ENCODE measurements around the gene ANKRD53.

ANKRD53 gene, protein sequence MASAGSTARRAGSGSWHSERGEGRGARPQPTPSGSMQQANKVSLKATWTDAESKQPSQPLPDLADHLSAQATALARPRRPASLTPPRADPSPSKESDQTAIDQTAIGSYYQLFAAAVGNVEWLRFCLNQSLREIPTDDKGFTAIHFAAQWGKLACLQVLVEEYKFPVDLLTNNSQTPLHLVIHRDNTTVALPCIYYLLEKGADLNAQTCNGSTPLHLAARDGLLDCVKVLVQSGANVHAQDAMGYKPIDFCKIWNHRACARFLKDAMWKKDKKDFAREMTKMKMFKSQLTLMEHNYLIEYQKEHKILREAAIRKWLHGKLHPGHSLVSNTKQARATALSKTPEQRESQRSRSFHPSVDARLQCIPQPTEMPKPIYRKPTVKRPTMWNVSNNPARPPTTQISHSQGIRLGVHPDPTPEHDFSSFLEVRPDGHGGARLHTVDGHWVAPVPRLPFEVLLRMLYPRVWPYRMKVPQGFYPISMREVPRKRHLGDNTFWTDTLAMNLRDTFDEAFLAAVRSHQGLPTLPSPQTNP

DNA sequence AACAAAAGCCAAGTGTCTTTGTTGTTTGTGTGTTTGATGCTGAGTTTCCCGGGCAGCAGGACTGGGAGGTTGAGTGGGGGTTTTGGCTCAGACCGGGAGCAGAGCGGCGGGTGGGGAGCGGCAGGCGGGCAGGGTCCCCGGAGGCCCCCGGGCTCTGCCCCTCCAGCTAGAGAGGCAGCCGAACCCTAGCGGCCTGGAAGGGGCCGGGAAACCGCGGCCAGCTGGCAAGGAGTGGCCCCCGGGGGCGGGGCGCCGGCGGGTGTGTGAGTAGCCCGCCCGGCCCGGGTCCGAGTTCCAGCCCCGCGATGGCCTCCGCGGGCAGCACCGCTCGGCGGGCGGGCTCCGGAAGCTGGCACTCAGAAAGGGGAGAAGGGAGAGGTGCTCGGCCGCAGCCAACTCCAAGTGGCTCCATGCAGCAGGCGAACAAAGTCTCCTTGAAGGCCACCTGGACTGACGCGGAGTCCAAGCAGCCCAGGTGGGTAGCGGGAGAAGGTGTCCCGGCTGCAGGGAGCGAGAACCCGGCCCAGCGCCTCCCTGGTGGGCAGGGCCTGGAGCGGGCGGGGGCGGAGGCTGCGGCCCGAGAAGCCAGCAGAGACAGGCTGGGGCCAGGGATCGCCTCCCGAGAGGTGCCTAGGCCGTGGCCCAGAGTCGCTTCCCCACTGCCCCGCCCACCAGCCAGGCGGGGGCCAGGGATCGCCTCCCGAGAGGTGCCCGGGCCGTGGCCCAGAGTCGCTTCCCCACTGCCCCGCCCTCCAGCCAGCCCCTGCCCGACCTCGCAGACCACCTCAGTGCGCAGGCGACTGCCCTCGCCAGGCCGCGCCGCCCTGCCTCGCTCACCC is at the start of gene ANKRD53:
Gene ANKRD53 (plus strand): TSS at position 290 of the 839 bp plus-strand sequence. CDS start 16 bp downstream, at position 306.
- DNase-seq (ENCODE audit: low read depth in 2 of 2) = no peak

DNA sequence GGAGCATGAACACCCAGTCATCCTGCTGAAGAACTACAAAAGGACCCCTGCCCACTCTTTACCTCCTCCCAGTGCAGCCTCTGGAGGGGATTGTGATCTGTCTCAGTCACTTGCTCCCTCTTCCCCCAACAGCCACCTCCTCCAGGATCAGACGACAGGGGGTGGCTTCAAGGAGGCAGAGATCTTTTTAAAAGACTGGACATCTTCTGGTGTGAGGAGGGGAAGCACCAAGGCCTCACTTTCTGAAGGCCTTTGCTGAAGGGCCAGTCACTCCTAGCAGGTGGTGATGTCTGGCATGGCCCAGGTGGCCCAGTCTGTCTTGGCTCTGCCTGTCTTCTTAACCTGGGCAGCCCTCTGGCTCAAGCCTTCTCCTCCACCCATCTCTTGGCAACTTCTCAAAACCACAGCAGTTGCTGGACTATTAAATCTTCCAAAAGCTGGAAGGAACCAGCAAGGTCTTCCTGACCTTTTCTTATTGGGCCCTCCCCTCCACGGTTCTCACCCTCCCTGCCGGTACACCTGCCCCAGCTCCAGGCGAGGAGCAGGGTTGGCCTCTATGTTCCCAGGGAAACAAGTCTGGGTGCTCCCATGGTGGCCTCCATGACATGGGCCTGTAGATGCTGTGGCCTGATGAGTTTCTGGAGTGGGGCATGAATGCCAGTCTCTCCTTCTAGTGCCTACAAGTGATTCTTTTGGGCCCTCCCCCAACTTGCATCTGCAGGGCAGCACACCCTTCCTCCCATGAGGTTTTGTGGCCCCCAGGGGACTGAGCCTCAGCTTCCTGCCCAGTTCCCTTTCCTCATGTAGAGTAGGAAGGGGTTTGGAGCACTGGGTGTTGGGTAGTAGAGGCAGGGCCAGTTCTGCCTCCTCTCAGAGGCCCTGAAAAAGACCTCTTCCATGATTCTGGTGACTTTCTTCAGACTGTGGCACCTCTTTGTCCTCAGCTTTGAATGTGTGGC is 47.8 kb upstream of the ANKRD53 start:
- no peak for DNase-seq (ENCODE audit: low read depth in 2 of 2)

DNA sequence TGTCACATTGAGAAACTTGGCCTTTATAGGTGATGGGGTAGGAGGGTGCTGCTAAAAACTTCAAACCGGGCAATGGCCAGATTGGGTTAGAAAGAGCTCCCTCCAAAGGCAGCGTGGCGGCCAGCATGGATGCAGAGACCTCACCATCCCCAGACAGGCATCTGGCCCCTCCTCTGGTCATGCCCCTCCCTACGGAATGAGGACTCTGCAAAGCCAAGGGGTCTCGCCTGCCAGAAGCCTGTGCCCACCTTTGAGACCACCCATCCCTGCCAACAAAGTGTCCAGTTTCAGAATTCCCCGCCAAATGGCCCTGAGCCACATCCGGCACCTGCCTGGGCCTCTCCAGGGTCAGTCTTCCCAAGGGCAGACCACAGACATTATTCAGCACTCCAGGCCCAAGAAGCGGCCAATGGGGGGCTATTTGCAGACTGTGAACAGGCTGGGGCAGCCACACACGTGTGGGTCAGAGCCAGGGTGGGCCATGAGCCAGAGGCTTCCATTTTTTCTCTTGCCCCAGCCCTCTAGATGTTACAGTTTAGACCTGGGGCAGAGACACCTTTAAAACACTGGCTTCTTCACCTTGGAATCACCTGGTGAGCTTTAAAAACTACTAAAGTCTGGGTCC is 46.9 kb upstream of the ANKRD53 start:
- DNase-seq (ENCODE audit: low read depth in 2 of 2) = no peak

DNA sequence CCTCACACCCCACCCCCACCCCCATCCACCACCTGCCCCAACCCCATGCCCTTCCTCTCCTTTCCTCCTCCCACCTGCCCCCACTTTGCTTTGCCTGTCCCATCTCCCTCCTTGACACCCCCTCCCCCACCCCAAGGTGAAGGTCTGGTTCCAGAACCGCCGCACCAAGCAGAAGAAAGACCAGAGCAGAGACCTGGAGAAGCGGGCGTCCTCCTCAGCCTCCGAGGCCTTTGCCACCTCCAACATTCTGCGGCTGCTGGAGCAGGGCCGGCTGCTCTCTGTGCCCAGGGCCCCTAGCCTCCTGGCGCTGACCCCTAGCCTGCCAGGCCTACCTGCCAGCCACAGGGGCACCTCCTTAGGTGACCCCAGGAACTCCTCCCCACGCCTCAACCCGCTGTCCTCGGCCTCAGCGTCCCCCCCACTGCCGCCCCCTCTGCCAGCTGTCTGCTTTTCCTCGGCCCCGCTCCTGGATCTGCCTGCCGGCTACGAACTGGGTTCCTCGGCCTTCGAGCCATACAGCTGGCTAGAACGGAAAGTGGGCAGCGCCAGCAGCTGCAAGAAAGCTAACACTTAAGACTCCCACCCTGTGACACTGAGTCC is 45.7 kb upstream of the ANKRD53 start:
- no peak for DNase-seq (ENCODE audit: low read depth in 2 of 2)

DNA sequence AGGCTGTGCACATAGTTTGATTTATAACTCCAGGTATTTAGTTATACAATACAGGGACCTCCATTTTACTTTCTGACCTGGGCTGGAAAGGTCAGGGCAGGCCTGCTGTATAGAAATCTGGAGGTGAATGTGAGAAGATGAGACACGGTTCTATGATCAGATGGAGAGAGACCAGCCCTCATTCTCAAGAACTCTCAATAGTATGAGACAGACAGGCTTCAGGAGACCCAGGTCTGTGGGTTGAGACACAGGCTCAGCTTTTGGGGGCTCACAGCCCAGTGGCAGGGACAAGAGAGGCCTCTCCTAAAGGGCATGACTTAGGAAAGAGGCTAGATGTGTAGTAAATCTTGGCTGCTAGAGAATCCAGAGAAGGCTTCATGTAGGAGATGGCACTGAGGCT is 43.4 kb upstream of the ANKRD53 start:
- no peak for DNase-seq (ENCODE audit: low read depth in 2 of 2)

DNA sequence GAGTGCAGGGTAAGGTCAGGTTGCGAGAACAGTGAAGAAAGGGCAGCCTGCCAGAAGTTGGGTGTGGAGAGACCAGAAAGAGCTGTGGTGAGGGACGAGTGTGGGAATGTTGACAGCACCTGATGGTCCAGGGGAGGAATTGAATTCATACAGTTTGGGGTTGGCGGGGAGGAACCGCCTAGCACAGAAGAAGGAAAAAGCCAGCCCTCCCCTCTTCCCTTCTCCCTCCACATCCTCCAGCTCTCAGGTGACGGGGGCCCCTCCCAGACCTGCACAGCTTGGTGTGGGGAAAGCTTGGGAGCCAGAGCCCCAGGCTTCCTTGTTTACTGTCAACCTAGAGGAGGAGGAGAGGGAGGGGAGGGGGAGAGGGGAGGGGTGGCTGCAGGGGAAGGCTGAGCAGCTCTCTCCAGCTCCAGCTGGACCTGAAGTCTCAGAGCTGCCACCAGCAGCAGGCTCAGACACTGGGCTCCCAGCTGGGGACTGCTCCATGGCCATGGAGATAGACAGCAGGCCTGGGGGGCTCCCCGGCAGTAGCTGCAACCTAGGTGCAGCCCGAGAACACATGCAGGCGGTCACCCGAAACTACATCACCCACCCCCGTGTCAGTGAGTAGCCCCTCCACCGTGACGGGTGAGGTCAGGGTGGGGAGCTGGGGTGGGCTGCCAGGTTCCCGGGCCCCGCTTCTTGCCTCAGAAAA is 42.8 kb upstream of the ANKRD53 start, which contains the start of gene ATP6V1B1:
Gene ATP6V1B1 (plus strand): TSS at position 433 of the 697 bp plus-strand sequence. CDS start 55 bp downstream, at position 488.
- DNase-seq (ENCODE audit: low read depth in 2 of 2) = no peak

DNA sequence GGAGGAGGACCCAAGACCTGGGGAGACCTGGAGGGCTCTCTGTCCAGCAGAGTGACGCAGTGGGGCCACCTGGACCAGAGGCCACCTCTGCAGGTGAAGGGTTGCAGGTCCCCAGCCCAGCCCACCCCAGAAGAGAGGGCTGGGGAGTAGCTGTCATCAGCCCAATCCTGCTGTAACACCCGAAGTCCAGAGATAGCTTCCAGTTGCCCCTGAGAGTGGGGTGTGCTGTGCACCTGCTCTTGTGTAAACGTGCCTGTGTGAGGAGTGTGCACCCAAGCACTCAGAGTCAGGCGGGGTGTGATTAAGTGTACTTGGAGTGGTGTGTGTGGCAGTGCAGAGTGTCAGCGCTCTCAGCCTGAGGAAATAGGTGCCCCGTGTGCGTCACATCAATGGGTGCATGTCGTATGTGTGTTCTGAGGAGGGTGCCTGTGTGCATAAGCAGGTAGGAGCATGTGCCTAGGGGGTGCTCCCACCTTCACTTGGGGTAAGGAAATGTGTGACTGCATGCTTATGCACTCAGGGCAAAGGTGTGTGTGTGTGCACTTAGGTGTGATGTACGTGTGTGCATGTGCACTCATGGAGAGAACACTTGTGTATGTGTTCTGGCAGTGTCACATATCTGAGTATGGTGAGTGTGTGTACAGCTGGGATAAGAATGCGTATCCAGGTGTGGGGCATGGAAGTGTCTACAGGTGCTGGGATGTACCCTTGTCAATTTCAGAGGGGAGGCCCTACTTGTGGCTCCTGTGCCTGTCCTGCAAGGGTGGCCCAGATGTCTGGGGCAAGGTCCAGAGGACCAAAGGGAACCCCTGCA is 42.1 kb upstream of the ANKRD53 start:
- DNase-seq (ENCODE audit: low read depth in 2 of 2) = no peak

DNA sequence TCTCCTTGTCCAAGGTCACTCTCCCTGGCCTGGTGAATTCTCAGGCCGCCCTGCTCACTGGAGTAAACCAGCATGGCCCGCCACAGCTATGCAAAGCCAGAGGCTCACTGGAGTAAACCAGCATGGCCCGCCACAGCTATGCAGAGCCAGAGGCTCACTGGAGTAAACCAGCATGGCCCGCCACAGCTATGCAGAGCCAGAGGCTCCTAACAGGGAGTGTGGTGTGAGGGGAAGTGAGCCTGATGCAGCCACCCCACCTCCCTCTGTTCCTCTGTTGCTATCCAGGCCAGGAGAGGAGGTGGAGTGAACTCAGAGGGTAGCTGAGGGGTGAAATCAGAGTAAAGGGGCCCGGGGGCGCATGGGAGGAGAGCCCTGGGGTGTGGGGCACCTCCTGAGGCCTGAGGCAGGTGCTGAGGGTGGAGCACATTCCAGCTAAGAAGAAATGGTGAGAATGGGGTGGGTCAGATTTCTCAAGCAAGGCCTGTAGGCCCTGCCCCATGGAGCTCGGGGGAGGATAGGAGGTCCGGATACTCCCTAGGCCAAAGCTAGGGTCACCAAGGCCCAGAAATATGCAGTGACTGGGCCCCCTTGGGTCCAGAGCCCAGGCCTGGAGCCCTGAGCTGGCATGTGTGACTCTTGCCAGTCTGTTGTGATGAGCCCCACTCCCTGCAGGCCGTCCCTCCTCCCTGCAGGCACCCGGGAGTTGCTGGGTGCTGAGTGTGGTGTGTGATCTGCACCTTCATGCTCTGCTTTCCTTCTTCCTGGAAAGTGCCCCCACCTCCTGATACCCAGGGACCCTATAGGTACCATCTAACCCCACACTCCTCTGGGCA is 41.2 kb upstream of the ANKRD53 start:
- no peak for DNase-seq (ENCODE audit: low read depth in 2 of 2)

DNA sequence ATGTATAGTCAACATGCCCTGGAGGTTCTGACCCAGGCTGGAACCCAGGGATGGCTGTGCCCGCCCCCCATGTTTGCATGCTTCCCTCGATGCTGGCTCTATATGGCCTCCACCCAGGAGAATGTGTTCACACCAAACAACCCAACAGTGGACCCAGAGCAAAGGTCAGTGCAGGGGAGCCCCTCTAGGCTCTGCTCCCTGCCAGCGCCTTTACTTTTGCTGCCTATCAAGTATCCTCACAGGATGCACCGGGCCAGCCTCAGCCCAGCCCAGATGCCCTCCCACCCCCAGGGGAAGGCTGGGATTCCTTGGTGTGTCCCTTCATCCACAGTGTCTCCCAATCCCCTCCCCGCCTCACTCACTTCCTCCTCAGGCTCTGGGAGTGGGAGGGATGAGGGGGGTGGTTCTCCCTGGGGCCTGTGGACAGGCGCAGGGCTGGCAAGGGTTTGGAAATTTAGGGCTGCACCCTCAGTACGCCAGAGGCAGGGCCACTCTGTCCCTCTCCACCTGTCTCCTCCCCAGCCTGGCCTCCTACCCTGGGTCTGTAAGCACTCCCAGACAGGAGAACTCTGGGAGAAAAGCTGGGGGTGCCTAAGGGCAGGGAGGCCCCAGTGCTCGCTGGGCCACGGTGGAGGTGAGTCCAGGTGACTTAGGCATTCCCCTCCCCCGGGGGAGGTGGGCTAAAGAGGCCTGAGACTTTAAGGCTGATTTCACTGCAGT is 40.4 kb upstream of the ANKRD53 start:
- no peak for DNase-seq (ENCODE audit: low read depth in 2 of 2)

DNA sequence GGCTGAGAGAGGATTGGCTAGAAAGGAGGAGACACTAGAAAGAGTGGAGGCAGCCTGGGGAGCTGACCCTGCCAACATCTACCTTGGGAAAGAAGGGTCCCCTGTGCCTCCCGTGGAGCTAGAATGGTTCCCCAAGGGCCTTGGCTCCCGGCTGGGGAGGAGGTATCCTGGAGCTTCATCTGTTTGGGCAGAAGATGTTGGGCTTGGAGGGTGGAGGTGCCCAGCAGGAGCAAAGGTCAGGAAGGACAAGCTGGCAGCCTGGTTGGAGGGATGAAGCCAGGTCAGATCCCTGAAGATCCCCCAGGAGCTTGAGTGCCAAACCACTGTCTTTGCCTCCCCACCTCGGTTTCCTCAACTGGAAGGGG is 39.9 kb upstream of the ANKRD53 start:
- no peak for DNase-seq (ENCODE audit: low read depth in 2 of 2)

DNA sequence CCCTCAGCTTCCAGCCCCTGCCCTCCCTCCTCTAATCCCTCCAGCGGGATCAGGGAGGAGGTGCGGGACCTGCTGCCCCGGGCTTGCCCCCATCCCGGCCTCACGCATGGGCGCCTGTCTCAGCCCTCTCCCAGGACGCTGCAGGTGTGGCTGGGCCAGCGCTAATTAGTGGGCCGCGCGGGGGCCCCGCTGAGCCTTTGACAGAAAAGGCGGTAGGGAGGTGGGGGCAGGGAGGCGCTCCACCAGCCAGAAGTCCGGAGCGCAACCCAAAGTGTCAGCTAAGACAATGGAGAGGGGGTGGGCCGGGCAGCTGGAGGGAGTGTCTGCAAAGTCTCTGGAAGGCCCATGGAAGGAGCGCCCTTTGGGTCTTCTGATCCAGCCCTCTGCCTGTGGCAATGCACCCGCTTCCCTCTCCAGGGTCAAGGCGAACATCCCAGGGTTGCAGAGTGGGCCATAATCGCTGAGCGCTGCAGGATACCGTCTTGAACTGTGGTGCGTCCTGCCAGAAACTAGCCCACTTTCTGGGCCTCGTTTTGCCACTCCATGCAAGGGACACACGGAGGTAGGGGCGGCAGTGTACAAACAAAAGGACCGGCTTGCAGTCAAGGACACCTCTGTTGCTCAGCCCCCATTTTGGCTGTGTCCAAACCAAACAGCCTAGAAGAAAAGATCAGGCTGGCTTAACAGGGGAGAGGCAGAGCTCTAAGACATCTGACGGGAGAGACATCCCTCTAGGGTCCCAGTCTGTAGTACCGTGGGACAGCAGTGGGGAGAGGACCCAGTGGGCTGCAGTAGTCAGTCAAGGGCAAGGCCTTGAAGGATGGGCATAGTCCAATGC is 39.2 kb upstream of the ANKRD53 start:
- no peak for DNase-seq (ENCODE audit: low read depth in 2 of 2)

DNA sequence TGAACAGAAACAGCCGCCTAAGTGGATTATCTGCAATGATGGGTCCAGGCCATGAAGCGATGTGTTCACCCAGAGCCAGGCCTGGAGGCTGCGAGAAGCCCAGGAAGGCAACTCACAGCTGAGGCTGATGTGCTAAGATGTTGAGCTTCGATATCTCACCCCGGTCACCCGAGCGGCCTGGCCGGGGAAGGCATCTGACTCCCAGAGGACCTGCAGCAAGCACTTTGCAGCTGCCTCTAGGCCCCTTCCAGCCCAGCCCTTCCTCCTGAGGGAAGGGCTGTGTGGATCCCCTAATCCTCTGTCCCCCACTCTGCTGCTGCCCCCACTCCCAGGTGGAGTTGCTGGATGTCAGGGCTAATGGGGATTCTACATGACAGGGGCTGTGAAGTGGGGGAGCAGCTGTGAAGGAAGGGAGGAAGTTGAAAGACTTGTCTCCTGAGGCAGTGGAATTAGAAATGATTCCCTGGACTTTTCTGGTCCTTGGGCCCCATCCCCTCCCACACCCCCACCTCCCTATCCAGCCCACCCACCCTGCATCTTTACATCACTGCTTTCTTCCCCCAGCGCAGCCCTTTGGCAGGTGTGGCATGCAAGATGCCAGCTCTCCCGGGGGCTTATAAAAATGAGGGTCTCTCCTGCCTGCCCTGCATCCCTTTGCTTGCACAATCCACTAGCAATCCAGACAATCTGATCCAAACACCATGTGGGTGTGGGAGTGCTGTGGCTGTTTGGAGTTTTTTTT is 38.4 kb upstream of the ANKRD53 start:
- DNase-seq (ENCODE audit: low read depth in 2 of 2) = no peak

DNA sequence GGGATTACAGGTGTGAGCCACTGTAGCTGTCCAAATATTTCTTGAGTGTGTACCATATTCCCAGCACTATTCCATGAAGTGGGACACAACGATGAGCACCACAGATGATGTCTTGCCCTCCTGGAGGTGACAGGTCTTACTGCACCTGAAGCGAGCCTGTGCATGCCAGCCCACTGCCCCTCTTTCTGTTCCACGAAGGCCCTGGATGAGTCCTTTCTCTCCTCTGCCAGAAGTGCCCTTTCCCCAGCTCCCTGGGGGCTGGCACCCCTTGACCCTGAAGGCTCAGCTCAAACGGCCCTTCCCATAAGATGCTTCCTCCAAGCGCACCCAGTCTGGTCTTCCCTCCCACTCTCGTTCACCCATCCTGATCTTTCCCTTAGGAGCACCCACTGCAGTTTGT is 37.2 kb upstream of the ANKRD53 start:
- DNase-seq (ENCODE audit: low read depth in 2 of 2) = no peak

DNA sequence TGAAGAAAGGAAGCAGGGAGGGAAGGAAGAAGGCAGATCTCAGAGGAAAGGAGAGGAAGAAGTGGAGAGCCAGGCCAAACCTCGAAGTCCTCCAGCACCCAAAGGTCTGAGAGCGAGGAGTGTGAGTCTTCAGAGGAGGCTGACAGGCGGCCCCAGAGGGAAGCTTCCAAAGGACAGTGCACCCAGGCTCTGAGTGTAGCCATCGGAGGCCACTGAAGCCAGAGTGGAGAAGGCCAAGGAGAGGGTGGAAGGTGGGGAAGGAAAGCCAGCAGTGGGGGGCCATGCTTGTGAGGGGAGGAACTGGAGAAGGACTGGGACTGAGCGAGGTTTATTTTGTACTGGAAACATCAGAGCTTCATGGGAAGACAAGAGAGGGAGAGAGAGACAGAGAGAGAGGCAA is 36.7 kb upstream of the ANKRD53 start:
- no peak for DNase-seq (ENCODE audit: low read depth in 2 of 2)

DNA sequence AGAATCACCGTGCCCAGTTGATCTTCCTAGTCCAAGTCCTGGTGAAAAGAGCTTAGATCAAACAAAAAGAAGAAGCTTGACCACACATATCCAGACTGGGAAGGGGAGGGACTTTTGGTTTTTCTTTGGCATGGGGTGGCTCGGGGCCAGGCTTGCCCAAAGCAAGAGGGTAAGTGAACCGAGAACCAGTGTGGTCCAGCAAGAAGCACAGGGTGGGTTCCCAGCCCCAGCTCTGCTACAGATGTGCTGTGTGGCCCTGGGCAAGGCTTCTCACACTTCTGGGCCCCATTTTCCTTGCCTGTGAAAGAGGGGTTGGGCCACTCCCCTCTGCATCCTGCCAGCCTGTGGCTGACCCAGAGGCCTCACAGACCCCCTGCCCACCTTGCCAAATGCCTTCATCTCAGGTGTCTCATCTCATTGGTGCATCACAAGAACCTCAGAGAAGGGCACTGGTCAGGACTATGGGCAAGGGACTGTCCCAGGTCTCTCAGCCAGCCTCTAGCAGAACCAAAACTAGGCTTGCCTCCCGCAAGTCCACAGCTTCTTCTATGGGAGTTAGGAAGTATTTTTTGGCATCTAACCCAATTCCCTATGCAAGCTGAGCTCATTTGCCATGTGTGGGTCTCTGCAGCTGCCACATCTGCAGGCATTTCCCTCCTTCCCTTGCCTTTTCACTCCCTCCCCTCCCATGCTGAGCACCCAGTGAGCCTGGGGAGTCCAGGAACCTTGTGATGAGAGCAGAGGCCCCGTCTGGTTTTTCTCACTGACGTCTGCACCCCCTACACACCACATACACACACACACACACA is 35.8 kb upstream of the ANKRD53 start:
- DNase-seq (ENCODE audit: low read depth in 2 of 2) = no peak
